ENCODE results near the gene ACCS.

The ACCS gene

GRCh38 chr11:44065841-44066731 lies at the start of gene ACCS:
ACCS (plus strand) TSS chr11:44066270; CDS start chr11:44067628, 1,358 bp downstream.
- peak; percentile 89 for DNase-seq

GRCh38 chr11:44016546-44017442 lies 49.3 kb upstream of the ACCS start:
- DNase-seq = no peak

- no peak for DNase-seq
These were observed 48.5 kb upstream of the ACCS start for GRCh38 chr11:44017443-44018126.

GRCh38 chr11:44018127-44018521 lies 47.9 kb upstream of the ACCS start:
- no peak for DNase-seq

GRCh38 chr11:44018829-44019228 lies 47.2 kb upstream of the ACCS start:
- DNase-seq = no peak

GRCh38 chr11:44024977-44025376 lies 41.1 kb upstream of the ACCS start:
- no peak for DNase-seq

- no peak for DNase-seq
These were observed 40.3 kb upstream of the ACCS start for GRCh38 chr11:44025727-44026126.

- no peak for DNase-seq
These were observed 37.7 kb upstream of the ACCS start for GRCh38 chr11:44028401-44028800.

GRCh38 chr11:44028816-44029506 lies 37.1 kb upstream of the ACCS start:
- no peak for DNase-seq

- DNase-seq = no peak
These were observed 36.6 kb upstream of the ACCS start for GRCh38 chr11:44029507-44029845.

- no peak for DNase-seq
These were observed 35.8 kb upstream of the ACCS start for GRCh38 chr11:44029977-44030911.

GRCh38 chr11:44030996-44031395 lies 35.1 kb upstream of the ACCS start:
- no peak for DNase-seq

- no peak for DNase-seq
These were observed 34.5 kb upstream of the ACCS start for GRCh38 chr11:44031549-44031948.

GRCh38 chr11:44032299-44033085 lies 33.6 kb upstream of the ACCS start:
- DNase-seq = no peak

- DNase-seq = no peak
These were observed 32.6 kb upstream of the ACCS start for GRCh38 chr11:44033411-44033850.

GRCh38 chr11:44033856-44034255 lies 32.2 kb upstream of the ACCS start:
- no peak for DNase-seq

- DNase-seq = no peak
These were observed 31.4 kb upstream of the ACCS start for GRCh38 chr11:44034639-44035038.

GRCh38 chr11:44036811-44037657 lies 29.0 kb upstream of the ACCS start:
- DNase-seq = peak; percentile 78

- no peak for DNase-seq
These were observed 28.4 kb upstream of the ACCS start for GRCh38 chr11:44037658-44037998.

- DNase-seq = no peak
These were observed 22.9 kb upstream of the ACCS start for GRCh38 chr11:44043157-44043556.
